ENCODE measurements around the gene MTUS2.

- TF ChIP-seq SP1 (IDR thresholded peaks at IDR 0.05) (no peak), BHLHE40 (IDR thresholded peaks at IDR 0.05; ENCODE audit: borderline replicate concordance) (no peak), HDGF (IDR thresholded peaks at IDR 0.05; ENCODE audit: borderline replicate concordance) (no peak), ARNT (IDR thresholded peaks at IDR 0.05) (no peak), FOXA1 (IDR thresholded peaks at IDR 0.05) (no peak), CTBP1 (IDR thresholded peaks at IDR 0.05; ENCODE audit: borderline replicate concordance) (no peak), ELF4 (IDR thresholded peaks at IDR 0.05) (no peak)
Measured at GRCh38 chr13:28954810-28955209, 134.7 kb downstream of the MTUS2 start.

All from HEK293T (cell line).